Right ventricle myocardium superior (tissue), 1 donor: ENCODE results near the gene SLC25A30. TPM values are rescaled to one million over a fixed set of nuclear protein-coding genes. Genes with fewer than 3 reads are reported as not detected.
"Not testable (repeated sequence)": the region's sequence is repeated elsewhere in the genome, so short reads cannot be mapped to it uniquely, and the experiment has no call there.

ENCODE experiments used
- ATAC-seq: fragments of 200-7000 bp; cut with Tn5 transposase; one replicate; pipeline ENCODE4 v1.9.1; 2020; ENCODE audit warnings: mild to moderate bottlenecking; ENCODE audit not compliant: poor library complexity
- DNase-seq: peaks from one replicate; pipeline ENCODE4 v3.0.0-alpha.2; 2020
- intact Hi-C: fragments of 100-400 bp; cut with DNase I; formaldehyde crosslinking; loops from one replicate; pipeline ENCODE4 v1.11.2; 2022
- total RNA-seq: library from RNA; stranded (reverse); fragmentation: NEBNext Ultra II Directional; extraction: Animal tissue kit (Norgen Biotek cat#: 25700); gene quantifications from one replicate; pipeline ENCODE4 v1.2.1, GENCODE V29; 2021
- donor health status: DM: no; HTN: yes; CAD: no; lungs with severe emphysema.

SLC25A30 gene
- total RNA-seq, 1 donor from 2014 or later = 142 TPM

DNA sequence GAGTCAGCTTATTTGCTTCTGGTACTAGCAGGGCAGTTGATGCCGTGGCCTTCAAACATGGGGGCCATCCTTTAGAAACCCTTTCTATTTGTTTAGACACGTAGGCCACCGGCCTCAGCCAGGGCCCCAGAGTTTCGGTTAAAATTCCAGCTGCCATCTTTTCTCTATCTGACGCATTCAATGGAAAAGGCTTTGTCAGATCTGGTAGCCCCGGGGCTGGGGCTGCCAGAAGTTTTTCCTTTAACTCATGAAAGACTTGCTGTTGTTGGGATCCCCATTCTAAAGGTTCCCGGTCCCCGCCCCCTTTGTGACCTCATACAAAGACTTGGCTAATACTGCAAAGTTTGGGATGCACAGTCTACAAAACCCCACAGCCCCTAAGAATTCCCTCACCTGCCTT, 41.5 kb downstream of the SLC25A30 start:
- ATAC-seq, DNase-seq, intact Hi-C loops: not testable (repeated sequence)

DNA sequence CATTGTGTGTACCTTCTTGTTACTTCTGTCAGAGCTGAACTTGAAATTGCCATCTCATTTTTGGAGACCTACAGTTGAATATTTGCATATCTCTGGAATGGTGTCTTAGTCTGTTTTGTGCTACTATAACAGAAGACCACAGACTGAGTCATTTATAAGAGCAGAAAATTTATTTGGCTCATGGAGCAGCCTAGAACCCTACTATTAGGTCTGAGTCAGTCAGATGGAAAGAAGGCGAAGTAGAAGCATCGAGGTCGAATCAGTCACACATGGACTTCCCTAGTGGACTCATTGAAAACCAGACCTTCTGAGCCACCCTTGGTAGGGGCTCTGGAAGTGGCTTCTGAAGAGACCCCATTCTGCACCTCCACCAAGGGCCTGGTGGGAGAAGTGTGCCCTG, 43.3 kb downstream of the SLC25A30 start:
- ATAC-seq (no peak), DNase-seq (no peak)
- intact Hi-C loops = no loop called here

DNA sequence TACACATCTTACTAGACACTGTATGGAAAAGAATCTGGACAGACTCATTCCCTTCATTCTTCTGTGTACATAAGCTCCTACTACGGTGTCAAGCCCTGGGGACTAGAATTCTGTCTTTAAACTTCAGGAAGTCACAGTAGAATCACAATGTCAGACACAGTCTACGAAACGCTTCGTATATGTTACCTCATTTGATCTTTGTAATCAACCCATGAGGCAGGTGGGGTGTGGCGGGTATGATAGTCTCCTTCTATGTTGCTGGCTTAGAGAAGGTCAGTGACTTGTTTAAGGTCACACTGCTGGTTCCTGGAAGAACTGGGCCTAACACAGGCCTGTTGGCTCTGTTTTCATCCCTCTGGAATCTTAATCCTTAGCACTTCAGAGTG, 45.0 kb downstream of the SLC25A30 start:
- no peak for ATAC-seq
- intact Hi-C loops = no loop called here
- no peak for DNase-seq

DNA sequence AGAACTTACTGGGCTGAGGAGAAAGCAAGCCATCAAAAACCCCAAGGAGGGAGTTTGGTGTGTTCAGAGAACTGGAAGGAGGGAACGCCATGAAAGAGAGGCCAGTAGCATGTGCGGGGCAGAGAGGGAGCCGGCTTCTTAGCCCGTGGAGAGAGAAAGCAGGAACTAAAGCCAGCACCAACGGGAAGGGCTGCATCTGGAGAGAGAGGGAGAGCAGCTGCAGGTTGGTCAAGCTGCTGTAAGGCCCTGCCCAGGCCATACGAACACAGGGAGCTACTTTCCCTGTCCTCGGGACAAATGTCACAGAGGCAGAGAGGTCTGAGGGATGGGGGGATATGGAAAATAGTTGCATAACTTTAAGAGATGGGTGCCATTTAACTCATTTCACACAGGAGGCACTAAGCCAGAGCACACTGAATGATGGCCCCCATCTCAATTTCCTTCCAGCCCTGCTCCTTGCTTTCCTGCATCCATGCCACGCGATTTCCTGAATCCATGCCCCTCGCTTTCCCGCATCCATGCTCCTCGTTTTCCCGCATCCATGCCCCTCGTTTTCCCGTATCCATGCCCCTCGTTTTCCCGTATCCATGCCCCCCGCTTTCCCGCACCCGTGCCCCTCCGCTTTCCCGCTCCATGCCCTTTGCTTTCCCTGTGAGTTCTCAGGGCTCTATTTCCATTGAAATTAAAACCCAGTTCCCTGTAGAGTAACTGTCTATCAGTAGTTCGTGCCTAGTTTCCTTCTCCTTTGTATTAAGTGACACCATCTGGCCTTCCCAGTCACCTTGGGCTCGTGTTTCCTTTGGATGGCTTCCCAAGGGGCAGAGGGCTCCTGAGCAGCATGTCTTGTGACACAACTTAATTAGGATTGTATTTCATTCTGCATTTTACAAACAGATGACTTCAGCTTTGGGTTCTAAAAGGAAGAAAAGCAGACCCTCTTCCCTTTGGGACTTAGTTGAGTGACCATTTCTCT, 45.7 kb downstream of the SLC25A30 start:
- no peak for ATAC-seq
- DNase-seq = no peak
- intact Hi-C loops = no loop called here

DNA sequence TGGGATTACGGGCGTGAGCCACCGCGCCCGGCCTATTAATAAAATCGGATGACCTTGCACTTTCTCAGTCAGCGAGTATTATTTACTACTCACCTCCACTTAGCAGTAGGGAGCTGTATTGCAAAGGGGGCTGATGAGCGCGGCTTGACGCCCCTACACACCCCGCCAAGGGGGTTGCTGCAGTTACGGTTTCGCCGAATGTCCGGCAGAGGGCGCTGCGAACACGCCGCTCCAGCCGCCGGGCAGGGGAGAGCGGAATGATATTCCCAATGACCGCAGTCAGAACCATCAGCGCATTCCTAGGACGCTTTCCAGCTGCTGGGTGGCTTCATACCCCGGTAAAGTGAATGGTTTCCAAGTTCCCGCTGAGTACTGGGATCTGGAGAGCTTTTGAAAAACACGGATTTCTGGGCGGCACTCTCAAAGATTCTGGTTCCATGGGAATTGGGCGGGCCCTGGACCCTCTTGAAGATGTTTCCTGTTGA, 47.2 kb downstream of the SLC25A30 start:
- peak; percentile 91 for ATAC-seq
- intact Hi-C loops = loop anchor here (1.0 kb wide), 1 partner anchor 23 kb away; no protein-coding TSS in a partner anchor
- DNase-seq = peak; percentile 81

DNA sequence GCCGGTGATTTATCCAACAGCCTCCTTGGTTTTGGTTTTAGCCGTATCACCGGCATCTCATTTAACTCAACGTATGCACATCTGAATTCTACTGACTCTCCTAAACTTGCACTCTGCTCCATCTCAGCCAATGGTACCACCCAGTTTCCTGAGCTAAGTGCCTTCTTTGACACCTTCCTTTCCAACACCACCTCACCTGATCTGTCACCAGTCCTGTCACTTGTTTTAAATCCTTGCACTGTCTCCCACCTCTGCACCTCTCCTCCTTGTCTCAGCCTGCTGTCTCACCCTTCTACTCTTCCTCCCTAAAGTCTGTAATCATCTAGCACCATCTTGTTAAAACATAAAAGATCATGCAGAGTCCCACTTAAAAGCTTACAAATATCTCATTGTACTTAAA, 49.1 kb downstream of the SLC25A30 start:
- intact Hi-C loops = no loop called here
- ATAC-seq (no peak), DNase-seq (no peak)

DNA sequence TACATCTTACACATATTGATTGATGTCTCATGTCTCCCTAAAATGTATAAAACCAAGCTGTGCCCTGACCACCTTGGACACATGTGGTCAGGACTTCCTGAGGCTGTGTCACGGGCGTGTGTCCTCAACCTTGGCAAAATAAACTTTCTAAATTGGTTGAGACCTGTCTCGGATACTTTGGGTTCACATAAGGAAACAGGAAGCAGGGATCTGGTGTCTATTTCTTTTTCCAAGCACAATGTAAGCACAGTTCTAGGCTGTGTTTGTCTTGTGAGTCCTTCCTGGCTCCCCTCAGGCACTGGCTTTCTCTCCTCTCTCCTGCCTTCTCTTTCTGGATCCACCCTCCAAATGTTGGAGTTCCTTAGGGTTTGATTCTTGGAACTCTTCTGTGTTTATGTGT, 49.6 kb downstream of the SLC25A30 start:
- intact Hi-C loops = no loop called here
- ATAC-seq (no peak), DNase-seq (no peak)

DNA sequence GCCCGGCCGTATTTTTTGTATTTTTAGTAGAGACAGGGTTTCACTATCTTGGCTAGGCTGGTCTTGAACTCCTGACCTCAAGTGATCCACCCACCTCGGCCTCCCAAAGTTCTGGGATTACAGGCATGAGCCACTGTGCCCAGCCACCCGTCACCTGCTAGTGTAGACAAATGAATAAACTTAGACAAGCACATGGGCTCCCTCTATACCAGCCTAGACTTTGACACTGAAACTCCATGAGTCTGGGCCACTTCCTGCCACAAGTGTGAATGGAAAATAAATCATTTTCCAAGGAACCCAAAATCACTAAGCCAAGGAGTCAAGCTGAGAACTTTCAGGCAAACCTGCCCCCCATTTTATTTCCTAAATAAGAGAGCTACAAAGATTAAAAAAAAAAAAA, 50.2 kb downstream of the SLC25A30 start:
- DNase-seq (no peak), ATAC-seq (no peak)
- intact Hi-C loops = no loop called here

DNA sequence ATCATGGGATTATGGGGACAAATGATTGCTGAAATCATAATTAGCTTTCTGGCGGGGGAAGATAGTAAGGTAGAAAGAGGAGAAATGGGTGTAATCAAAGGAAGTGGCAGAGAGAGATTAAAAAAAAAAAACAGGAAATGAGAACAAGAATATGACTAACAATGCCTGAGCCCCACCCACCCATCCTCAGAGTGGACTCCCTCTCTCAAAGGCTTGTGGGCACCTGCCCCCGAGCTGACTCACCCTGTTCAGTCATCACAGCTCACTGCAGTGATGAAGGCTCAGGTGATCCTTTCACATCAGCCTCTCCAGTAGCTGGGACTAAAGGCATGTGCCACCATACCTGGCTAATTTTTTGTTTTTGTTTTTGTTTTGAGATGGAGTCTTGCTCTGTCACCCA, 50.8 kb downstream of the SLC25A30 start:
- DNase-seq = peak; percentile 50
- intact Hi-C loops = no loop called here
- no peak for ATAC-seq

DNA sequence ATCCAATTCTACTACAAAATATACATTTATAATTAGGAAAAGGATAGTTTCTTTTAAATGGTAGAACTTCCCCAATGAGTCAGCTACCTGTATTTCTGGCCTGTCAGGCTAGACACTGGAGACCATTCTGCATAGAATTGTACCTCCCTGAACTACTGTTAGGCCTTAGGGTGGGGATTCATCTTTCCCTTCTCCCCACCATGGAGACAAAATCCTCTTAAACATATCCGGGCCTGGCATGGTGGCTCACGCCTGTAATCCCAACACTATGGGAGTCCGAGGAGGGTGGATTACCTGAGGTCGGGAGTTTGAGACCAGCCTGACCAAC, 52.7 kb downstream of the SLC25A30 start:
- intact Hi-C loops = no loop called here
- ATAC-seq (no peak), DNase-seq (no peak)

DNA sequence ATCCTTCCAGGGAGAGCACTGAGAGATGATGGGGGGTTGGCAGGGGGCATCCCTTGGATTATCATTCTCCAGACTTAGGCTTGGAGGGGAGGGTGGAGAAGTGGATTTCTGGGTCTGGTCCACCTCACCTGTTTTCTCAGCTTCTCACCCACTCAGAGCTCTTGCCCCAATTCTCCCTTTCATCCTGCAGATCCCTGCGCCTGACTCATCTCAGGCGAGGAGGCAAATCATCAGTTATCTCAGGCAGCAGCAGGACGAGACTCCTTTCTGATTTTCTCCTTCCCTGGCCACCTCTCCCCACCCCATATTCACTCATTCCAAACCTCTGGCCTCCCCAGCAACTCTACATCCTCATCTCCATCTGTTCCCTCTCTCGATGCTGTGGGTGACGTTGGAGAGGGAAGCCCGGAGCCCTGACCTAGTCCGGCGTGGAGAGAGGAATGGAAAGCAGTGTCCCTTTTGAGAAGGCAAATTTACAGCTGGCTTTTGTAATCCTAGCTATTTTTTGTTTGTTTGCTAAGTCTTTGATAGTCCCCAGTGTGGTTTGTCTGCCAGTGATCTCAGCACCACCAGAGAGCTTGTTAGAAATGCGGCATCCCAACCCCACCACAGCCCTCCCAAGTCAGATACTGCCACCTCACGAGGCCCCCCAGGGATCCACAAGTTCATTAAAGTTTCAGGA, 53.2 kb downstream of the SLC25A30 start:
- intact Hi-C loops = no loop called here
- ATAC-seq (no peak), DNase-seq (peak; percentile 8)

DNA sequence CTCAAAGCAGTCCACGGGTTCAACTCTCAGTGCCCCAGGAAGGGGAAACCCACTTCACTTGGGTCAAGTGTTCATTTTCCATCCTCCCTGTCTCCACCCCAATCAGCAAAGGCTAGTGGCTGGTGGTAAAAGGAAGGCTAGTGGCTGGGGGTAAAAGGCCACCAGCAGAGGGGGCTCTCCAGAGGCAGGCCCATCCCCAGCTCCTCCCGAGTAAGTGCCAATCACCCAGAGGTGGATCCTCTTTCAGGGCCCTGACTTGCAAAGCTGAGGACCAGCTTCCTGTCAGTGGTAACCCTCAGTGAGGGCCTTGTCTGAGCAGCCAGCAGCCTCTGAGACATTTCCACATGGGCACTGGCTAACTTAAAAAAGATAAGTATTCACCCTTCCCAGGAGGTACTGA, 55.2 kb downstream of the SLC25A30 start:
- DNase-seq (peak; percentile 24), ATAC-seq (no peak)
- intact Hi-C loops = no loop called here

DNA sequence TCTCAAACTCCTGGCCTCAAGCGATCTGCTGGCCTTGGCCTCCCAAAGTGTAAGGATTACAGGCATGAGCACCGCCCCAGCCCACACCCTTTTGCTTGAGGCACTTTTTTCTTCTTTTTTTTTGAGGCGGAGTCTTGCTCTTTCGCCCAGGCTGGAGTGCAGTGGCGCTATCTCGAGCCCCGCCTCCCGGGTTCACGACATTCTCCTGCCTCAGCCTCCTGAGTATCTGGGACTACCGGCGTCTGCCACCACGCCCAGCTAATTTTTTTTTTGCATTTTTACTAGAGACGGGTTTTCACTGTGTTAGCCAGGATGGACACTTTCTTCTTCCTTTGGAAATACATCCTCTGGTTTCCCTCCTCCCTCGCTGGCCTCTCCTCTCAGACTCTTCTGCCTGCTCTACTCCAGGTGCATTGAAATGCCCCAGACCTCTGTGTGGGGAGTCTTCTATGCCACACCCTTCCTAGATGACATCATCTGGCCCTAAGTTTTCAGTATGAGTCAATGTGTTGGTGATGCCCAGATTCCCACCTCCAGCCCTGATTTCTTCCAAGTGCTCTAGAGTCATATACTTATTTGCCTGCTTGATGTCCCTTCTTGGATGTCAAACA, 56.5 kb downstream of the SLC25A30 start:
- intact Hi-C loops = no loop called here
- no peak for DNase-seq
- no peak for ATAC-seq

DNA sequence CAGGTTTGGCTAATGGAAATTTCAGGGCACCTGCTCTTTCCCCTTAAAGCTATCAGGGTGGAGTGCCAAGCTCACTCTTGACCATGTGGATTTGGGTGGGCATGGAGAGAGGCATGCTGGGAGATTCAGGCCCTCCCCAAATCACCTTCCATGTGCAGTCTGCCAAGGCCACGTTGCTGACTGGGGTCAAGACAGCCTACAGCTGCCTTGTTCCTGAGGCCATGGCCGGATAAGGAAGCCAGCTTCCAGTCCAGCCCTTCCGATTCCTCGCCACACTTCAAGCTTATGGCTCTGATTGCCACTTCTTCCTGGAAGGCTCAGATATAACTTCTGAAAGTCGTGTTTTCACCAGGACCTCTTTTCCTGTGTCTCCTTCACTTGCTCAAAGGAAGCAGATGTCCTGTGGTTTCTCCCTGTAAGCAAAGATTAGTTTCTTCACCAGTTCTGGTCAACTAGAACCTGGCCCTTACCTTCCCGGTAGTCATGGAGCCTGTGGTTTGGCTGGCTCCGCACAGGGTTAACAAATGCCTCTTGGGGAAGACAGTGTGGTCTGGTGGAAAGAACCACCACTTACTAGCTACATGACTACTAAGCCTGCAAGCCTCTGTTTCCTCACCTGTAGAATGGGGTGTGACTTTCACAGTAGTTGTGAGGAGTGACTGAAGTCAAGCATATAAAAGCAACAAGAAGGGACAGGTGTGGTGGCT, 61.1 kb downstream of the SLC25A30 start:
- ATAC-seq = no peak

DNA sequence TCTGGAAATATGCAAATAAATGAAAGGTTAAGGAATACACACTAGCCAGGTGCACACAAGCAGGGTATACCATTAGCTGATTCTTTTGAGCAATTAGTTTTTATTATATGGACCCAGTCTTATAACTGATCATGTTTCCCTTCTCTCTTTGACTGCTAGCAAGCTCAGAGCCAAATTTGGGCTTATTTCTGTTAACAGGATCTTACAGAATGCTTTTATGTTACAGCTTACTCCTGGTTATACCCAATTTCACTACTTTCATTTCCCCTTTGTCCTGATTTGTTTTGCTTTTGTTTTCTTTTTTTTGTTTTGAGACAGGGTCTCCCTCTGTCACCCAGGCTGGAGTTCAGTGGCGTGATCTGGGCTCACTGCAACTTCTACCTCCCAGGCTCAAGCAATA, 64.3 kb downstream of the SLC25A30 start:
- intact Hi-C loops = no loop called here
- ATAC-seq (no peak), DNase-seq (no peak)

More for the DNA sequence above, 61.1 kb downstream of the SLC25A30 start:
- no peak for DNase-seq
- intact Hi-C loops = no loop called here

DNA sequence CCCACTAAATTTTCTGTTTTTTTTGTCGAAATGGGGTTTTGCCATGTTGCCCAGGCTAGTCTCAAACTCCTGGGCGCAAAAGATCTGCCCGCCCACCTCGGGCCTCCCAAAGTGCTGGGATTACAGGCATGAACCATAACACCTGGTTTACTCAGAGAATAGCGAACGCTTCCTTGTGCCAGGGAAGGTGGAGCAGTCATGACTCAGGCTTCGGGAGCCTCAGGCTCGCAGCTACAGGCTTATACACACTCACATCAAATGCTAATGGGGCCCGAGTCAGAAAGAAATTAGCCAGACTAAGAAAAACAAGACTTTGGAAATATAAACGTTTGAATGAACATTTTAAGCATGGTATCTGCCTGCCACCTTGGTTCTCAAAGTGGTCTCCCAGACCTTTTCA, 66.1 kb downstream of the SLC25A30 start:
- DNase-seq = no peak
- no peak for ATAC-seq
- intact Hi-C loops = no loop called here

DNA sequence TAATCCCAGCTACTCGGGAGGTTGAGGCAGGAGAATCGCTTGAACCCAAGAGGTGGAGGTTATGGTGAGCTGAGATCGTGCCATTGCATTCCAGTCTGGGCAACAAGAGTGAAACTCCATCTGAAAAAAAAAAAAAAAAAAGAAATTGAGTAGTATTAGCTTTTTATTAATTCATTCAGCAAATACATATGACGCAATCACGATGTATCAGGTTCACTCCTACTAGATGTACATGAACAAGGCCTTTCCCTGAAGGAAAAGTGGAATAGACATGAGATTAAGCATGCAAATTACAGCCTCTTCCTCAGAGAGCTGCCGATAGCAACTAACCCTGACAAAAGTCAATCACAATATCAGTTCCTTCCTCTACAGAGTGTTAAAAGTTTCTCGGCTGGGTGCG, 68.0 kb downstream of the SLC25A30 start:
- intact Hi-C loops = no loop called here
- ATAC-seq = no peak
- no peak for DNase-seq

DNA sequence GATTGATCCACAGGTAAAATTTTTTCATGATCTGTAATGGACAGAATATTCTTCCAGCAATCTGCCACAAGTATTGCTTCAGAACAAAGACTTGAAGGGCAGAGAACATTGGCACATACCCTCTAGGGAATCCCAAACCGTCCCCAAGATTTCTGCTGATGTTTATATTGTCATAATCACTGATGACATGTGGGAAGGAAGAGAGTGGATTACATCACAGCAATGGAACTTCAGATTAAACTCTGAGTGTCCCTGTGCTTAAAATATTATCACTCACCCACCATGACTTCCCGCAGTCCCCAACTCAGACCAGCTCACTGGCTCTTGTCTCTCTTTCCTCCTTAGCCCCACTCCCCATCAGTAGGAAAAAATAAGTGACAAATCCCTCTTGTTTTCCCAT, 68.7 kb downstream of the SLC25A30 start:
- no peak for ATAC-seq
- intact Hi-C loops = no loop called here
- DNase-seq = no peak

DNA sequence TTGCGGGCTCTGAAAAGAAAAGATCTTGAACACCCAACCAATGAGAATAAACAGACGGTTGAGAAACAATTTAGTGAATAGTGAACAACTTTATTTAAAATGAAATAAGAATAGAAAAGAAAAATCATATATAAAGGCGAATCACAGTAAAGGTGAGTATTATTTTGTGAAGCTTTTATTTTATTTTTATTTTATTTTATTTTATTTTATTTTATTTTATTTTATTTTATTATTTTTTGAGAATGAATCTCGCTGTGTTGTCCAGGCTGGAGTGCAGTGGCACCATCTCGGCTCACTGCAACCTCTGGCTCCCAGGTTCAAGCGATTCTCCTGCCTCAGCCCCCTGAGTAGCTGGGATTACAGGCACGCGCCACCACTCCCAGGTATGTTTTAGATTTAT, 74.1 kb downstream of the SLC25A30 start:
- intact Hi-C loops = not testable (repeated sequence)

More for the DNA sequence above, 74.1 kb downstream of the SLC25A30 start:
- DNase-seq, ATAC-seq: not testable (repeated sequence)
